Adrenal gland (tissue), 12 donors: ENCODE results near the gene RIPOR3. TPM values are rescaled to one million over a fixed set of nuclear protein-coding genes. Genes with fewer than 3 reads are reported as not detected.

ENCODE experiments used
- DNase-seq, 7 donors: peaks; one replicate each; pipeline ENCODE4 v3.0.0-alpha.2; 2019 to 2020
- H3K27ac ChIP-seq, 5 donors: fragments of 200-600 bp; sonication (generic) in 4 of 5; 1 replicate in 3 of 5; 2 replicates in 2 of 5; pipeline versions ENCODE4 v1.5.1 to v1.8.0; 2016 to 2020; ENCODE audit warnings: mild to moderate bottlenecking in 1 of 5
- H3K27me3 ChIP-seq: fragments of 200-600 bp; 2 replicates; pipeline ENCODE4 v1.8.0; 2021
- H3K36me3 ChIP-seq, 2 donors: fragments of 200-600 bp; replicated peaks in 1 of 2; 1 replicate in 1 of 2; 2 replicates in 1 of 2; pipeline versions ENCODE4 v1.5.1 to v1.8.0; 2018 to 2022
- H3K4me1 ChIP-seq, 2 donors: fragments of 200-600 bp; replicated peaks in 1 of 2; 1 replicate in 1 of 2; 2 replicates in 1 of 2; pipeline versions ENCODE4 v1.5.1 to v1.8.0; 2018 to 2021
- H3K4me3 ChIP-seq, 4 donors: fragments of 200-600 bp; sonication (generic) in 3 of 4; one replicate each; pipeline ENCODE4 v1.5.1; 2016 to 2018
- H3K9me3 ChIP-seq, 3 donors: fragments of 200-600 bp; sonication (generic) in 1 of 3; replicated peaks in 1 of 3; 1 replicate in 2 of 3; 2 replicates in 1 of 3; pipeline versions ENCODE4 v1.5.1 to v1.8.0; 2016 to 2021
- POLR2A ChIP-seq, 2 donors: fragments of 450-650 bp; IDR thresholded peaks; one replicate each; pipeline ENCODE4 v1.6.1; 2017; ENCODE audit warnings: antibody characterized with exemption in 2 of 2, mild to moderate bottlenecking in 2 of 2, moderate library complexity in 1 of 2
- WGBS, 4 donors: extraction: QIAGEN DNeasy Blood & Tissue Kit in 2 of 4; methylation state at CpG; one replicate each; pipeline versions ENCODE4 v1.1.5 to v1.1.7; 2013 to 2017; 5-methylcytosine and 5-hydroxymethylcytosine counted together
- intact Hi-C, 2 donors: fragments of 100-400 bp; cut with DNase I; formaldehyde crosslinking; loops; one replicate each; pipeline versions ENCODE4 v1.14.1 to v1.15.0; 2022 to 2023
- polyA plus RNA-seq, 3 donors: library from polyadenylated mRNA; stranded (reverse); fragments of 200-250 nt in 2 of 3; fragments of 350-450 nt in 1 of 3; fragmentation: Illumina TruSeq in 1 of 3; extraction: RNeasy Lipid Tissue Mini Kit (QIAGEN cat#74804) in 1 of 3; gene quantifications; one replicate each; pipeline ENCODE4 v1.2.3, GENCODE V29; 2013 to 2014
- total RNA-seq, 9 donors: library from RNA; depleted of rRNA in 4 of 9; stranded (reverse); fragments of >200 nt in 4 of 9; fragments of 120-200 nt in 1 of 9; fragmentation: NEBNext Ultra II Directional in 1 of 9; extraction: Animal tissue kit (Norgen Biotek cat#: 25700) in 1 of 9; gene quantifications; one replicate each; pipeline versions ENCODE4 v1.1.0 to v1.2.4, GENCODE V29; 2013 to 2023
- TF ChIP-seq, protein P1 (sequence below), 6 experiments: fragments of 450-650 bp in 4 of 6; fragments of 200-600 bp in 2 of 6; sonication (generic) in 1 of 6; IDR thresholded peaks; 1 replicate in 5 of 6; 2 replicates in 1 of 6; pipeline versions ENCODE4 v1.5.1 to v1.8.0; 2016 to 2021; ENCODE audit warnings: antibody characterized with exemption in 6 of 6, mild to moderate bottlenecking in 2 of 6, moderate library complexity in 1 of 6
- donor health status: healthy with polysubstance abuse.
- donor health status: Bipolar disorder and iron deficiency.
- donor health status: DM: yes; HTN: yes; CAD: no.
- donor health status: DM: no; HTN: no; CAD: no.
- donor health status: DM: no; HTN: no; CAD: no.
- donor health status: DM: yes; HTN: yes; CAD: no.

Gene RIPOR3
- total and polyA plus RNA-seq, 12 donors, result 3.4 to 135 (median 23.7) TPM

DNA sequence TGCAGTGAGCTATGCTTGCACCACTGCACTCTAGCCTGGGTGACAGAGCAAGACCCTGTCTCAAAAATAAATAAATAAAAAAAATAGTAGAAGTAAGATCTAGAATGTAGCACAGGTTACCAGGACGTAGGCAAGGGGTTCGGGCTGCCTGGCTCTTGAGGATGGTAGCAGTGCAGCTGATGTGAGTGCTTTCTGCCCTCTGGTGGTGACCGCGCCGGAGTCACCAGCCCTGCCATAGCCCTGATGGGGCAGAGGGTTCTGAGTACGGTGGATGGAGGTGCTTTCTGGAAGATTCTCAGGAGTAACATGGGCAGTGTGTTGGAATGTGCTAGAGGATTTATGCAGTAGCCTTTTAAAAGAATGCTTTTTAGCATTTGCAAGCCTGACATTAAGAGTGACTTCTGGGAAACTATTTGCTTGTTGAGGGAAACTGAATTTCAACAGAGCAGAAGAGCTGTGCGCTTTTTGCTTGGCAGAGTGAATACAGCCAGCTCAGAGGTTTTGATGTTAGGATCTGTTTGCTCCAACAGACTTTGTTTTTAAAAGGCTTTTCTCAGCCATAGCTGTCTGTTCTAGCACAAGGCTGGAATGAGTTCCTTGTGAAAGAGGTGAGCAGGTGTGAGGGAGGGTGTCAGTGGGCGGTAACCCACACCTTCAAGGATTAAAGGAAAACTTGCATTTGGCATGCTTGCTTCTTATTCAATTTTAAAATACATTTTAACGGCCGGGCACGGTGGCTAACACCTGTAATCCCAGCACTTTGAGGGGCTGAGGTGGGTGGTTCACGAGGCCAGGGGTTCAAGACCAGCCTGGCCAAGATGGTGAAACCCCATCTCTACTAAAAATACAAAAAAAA, 115.2 kb downstream of the RIPOR3 start:
- peak overlapping the region in 3 of 5 donors; percentile 11 to 48 (median 32) for H3K27ac ChIP-seq
- no peaks in the 10 kb centered on the region for H3K27me3 ChIP-seq
- TF ChIP-seq POLR2A (IDR thresholded peaks at IDR 0.05), result no peak
- TF ChIP-seq, protein P1, sequence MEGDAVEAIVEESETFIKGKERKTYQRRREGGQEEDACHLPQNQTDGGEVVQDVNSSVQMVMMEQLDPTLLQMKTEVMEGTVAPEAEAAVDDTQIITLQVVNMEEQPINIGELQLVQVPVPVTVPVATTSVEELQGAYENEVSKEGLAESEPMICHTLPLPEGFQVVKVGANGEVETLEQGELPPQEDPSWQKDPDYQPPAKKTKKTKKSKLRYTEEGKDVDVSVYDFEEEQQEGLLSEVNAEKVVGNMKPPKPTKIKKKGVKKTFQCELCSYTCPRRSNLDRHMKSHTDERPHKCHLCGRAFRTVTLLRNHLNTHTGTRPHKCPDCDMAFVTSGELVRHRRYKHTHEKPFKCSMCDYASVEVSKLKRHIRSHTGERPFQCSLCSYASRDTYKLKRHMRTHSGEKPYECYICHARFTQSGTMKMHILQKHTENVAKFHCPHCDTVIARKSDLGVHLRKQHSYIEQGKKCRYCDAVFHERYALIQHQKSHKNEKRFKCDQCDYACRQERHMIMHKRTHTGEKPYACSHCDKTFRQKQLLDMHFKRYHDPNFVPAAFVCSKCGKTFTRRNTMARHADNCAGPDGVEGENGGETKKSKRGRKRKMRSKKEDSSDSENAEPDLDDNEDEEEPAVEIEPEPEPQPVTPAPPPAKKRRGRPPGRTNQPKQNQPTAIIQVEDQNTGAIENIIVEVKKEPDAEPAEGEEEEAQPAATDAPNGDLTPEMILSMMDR (IDR thresholded peaks at IDR 0.05), result peak; percentile 58 to 83 (median 74)
- no peak overlapping the region for H3K4me3 ChIP-seq
- 50 to 55% (median 52%) methylated on average over 12 of the region's 12 CpGs for WGBS, 4 donors
- peak; percentile 75 to 90 (median 85) for DNase-seq
- H3K4me1 ChIP-seq, result peaks cover 22% of the 10 kb centered on the region in 2 donors
- peaks cover 0 to 48% of the 10 kb centered on the region in 2 donors for H3K36me3 ChIP-seq
- no peaks in the 10 kb centered on the region for H3K9me3 ChIP-seq
- intact Hi-C loops, result loop anchor here (5.0 kb wide), 3 partner anchors 74 to 389 kb away; no protein-coding TSS in a partner anchor

DNA sequence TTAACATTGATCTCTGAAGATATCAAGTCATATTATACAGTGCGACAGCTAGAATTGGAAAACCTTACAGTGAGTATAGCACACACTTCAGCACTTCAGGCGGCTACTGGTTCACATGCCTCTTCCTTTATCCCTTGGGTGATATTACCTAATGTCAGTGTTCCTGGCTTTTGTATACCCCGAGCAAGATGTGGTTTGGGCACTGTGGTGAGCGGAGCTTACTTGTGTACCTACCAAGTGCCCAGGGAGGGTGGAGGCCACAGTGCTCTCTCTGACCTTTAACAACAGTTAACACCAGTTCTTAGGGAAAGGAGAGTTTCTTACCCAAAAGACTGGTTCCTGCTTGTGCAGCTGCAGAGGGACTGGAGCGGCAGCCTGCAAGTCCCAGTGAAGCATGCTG, 116.8 kb downstream of the RIPOR3 start:
- H3K27ac ChIP-seq, result peak overlapping the region in 3 of 5 donors; percentile 48 to 80 (median 70)

DNA sequence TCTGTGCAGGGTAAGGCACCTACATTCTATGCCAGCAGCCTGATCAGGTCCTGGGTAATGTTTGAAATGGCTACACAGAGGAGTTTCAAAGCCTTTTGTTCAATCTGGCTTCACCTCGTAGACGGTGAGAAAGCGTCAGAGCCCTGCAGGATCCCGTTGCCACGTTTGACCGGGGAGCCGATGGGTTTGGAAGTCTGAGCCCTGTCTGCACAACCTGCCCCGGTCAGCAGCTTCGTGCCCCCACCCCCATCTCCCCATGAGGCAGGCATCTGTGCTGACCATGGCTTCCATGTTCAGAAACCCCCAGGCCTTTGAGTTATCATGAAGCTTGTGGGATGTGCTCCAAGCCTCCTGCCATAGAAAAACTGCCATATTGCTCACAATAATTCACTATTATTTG, 117.2 kb downstream of the RIPOR3 start:
- Histone ChIP-seq H3K27ac (peak overlapping the region in 4 of 5 donors; percentile 55 to 85 (median 75)), H3K4me1 (peaks cover 30 to 33% of the 10 kb centered on the region in 2 donors), H3K4me3 (no peak overlapping the region), H3K9me3 (no peaks in the 10 kb centered on the region), H3K36me3 (peaks cover 0 to 38% of the 10 kb centered on the region in 2 donors), H3K27me3 (no peaks in the 10 kb centered on the region)
- peak in 2 of 7 donors; percentile 26 to 47 for DNase-seq
- WGBS, 4 donors, result 76 to 84% (median 81%) methylated on average over 8 to 9 of the region's 9 CpGs
- TF ChIP-seq, protein P1 (IDR thresholded peaks at IDR 0.05), result no peak
- no peak for TF ChIP-seq POLR2A (IDR thresholded peaks at IDR 0.05)
- intact Hi-C loops, result no loop called here

More for the DNA sequence above, 116.8 kb downstream of the RIPOR3 start:
- no peaks in the 10 kb centered on the region for H3K9me3 ChIP-seq
- no peaks in the 10 kb centered on the region for H3K27me3 ChIP-seq
- H3K36me3 ChIP-seq, result peaks cover 0 to 41% of the 10 kb centered on the region in 2 donors
- peaks cover 30 to 33% of the 10 kb centered on the region in 2 donors for H3K4me1 ChIP-seq
- WGBS, 4 donors, result 87 to 96% (median 94%) methylated on average over 5 of the region's 5 CpGs
- TF ChIP-seq, protein P1 (IDR thresholded peaks at IDR 0.05), result no peak
- TF ChIP-seq POLR2A (IDR thresholded peaks at IDR 0.05), result no peak
- peak in 3 of 7 donors; percentile 3 to 46 (median 19) for DNase-seq
- intact Hi-C loops, result no loop called here
- no peak overlapping the region for H3K4me3 ChIP-seq

DNA sequence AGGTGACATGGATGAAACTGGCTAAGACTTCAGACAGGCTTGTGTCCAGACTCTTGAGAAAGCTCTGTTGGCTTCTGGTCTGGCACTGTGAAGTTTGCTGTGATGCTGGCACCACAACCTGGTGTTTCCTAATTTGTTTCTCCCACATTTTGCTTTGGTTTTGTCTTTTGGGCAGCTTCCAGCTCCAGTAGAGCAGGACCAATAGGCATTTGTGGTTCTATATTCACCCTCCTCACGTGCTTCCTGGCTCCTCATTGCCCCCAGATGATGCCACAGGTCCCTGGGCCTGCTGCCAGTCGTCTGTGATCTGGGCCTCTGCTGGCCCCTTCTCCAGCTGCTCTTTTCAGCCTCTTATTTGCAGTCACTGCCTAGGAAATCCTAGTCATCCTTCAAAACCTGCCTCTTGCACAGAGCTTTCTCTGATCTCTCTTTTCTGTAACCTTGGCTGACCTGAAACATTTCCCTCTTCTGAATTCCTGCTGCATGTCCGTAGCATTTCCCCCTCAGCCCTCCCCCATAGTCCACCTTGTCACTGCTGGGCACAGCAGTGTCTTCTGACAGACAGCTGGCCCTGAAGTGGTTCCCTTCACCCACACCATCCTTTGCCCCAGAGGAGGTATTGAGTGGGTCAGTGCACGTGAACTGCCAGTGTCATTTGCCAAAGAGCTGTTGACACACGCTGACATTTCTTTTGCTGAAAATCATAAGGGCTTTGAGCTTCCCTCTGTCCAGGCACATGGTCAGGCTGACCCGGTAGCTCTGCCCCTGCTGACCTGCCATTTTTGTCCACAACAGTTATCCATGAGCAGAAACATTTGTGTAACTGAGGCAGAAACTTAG, 118.2 kb downstream of the RIPOR3 start:
- intact Hi-C loops, result no loop called here
- Histone ChIP-seq H3K27me3 (no peaks in the 10 kb centered on the region), H3K36me3 (peaks cover 0 to 38% of the 10 kb centered on the region in 2 donors), H3K4me3 (no peak overlapping the region), H3K4me1 (peaks cover 30 to 33% of the 10 kb centered on the region in 2 donors), H3K27ac (peak overlapping the region; percentile 43 to 85 (median 70)), H3K9me3 (no peaks in the 10 kb centered on the region)
- TF ChIP-seq, protein P1 (IDR thresholded peaks at IDR 0.05), result no peak
- peak in 1 of 2 donors; percentile 32 for TF ChIP-seq POLR2A (IDR thresholded peaks at IDR 0.05)
- 9 to 17% (median 14%) methylated on average over 6 of the region's 6 CpGs for WGBS, 4 donors
- peak; percentile 65 to 92 (median 90) for DNase-seq
